KOPT-K1 (cell line): ENCODE measurements around the gene FGD4.

Experiments used
- H3K27ac ChIP-seq: fragments of 200-600 bp; sonication (generic); 2 replicates; pipeline ENCODE4 v1.5.1; 2016; ENCODE audit warnings: antibody characterized with exemption, mild to moderate bottlenecking, low read depth, low read length; ENCODE audit not compliant: poor library complexity, severe bottlenecking
- H3K36me3 ChIP-seq: fragments of 200-600 bp; sonication (generic); 2 replicates; pipeline ENCODE4 v1.5.1; 2017; ENCODE audit warnings: antibody characterized with exemption, mild to moderate bottlenecking, low read length, moderate library complexity; ENCODE audit not compliant: insufficient read depth
- H3K9me3 ChIP-seq: fragments of 200-600 bp; sonication (generic); 2 replicates; pipeline ENCODE4 v1.5.1; 2017; ENCODE audit warnings: antibody characterized with exemption, low read length, mild to moderate bottlenecking; ENCODE audit not compliant: insufficient read depth, poor library complexity, severe bottlenecking

Gene FGD4

GRCh38 chr12:32612658-32613614 is 213.6 kb downstream of the FGD4 start:
- Histone ChIP-seq H3K27ac (no peak overlapping the region), H3K36me3 (no peaks in the 10 kb centered on the region), H3K9me3 (no peaks in the 10 kb centered on the region)

- Histone ChIP-seq H3K9me3 (no peaks in the 10 kb centered on the region), H3K36me3 (no peaks in the 10 kb centered on the region), H3K27ac (no peak overlapping the region)
These were observed 216.1 kb downstream of the FGD4 start for GRCh38 chr12:32615441-32615840.

DNA sequence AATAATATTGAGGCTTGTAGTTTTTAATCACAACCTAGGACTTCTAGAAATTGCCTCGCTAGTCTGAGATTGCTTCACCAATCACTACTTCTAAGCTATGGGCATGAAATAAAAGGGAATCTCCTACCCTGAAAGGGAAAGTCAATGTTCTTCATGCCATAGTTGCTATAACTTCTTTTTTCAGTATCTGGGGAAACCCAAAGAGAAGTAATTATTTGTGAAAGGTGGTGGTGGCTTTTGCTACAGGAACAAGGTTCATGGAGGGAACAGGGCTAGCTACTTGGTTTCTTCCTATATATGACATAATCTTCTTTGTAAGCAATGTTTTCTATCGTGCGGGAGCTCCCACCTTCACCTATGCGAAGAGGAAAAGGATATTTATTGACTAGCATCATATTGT is 218.2 kb downstream of the FGD4 start:
- no peaks in the 10 kb centered on the region for H3K36me3 ChIP-seq
- H3K27ac ChIP-seq: no peak overlapping the region
- no peaks in the 10 kb centered on the region for H3K9me3 ChIP-seq

GRCh38 chr12:32618115-32618514 is 218.8 kb downstream of the FGD4 start:
- Histone ChIP-seq H3K9me3 (no peaks in the 10 kb centered on the region), H3K27ac (no peak overlapping the region), H3K36me3 (no peaks in the 10 kb centered on the region)

DNA sequence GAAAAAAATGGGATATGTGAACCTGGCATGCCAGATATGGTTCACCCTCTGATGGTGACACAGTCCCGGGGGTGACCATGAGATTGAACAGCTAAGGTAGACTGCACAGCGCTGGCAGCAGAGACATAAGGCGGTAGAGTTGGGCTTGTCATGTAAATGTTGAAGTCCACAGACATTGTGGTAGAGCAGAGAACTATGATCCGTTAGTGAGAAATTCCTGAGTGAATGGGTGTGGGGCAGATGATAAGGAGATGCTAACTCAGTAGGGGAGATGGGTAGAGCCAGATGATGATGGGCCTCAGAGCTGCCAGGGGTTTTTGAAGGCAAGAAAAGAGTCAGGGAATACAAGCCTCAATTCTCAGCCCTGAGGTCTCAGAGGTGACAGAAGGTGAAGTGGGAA is 228.6 kb downstream of the FGD4 start:
- H3K27ac ChIP-seq: no peak overlapping the region
- H3K36me3 ChIP-seq: no peaks in the 10 kb centered on the region
- no peaks in the 10 kb centered on the region for H3K9me3 ChIP-seq

GRCh38 chr12:32641287-32641901 is 242.0 kb downstream of the FGD4 start:
- Histone ChIP-seq H3K27ac (no peak overlapping the region), H3K9me3 (no peaks in the 10 kb centered on the region), H3K36me3 (no peaks in the 10 kb centered on the region)

GRCh38 chr12:32644431-32644830 is 245.1 kb downstream of the FGD4 start:
- no peaks in the 10 kb centered on the region for H3K36me3 ChIP-seq
- no peaks in the 10 kb centered on the region for H3K9me3 ChIP-seq
- no peak overlapping the region for H3K27ac ChIP-seq

DNA sequence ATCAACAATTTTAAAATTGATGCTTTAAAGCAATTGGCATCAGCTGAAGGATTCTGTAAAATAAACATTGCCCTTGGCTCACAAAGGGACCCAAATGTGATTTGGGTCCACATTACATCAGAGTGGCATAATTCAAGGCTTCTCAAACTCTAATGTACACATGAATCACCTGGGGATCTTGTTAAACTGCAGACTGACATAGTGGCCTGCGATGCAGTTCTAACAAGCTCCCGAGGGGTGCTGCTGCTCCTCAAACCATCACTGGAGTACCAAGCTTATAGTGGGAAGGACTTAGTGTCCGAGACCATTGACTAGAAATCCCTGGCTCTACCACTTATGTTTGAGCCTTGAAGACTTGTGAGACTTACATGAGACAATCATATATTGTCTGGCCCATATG is 247.9 kb downstream of the FGD4 start:
- Histone ChIP-seq H3K9me3 (no peaks in the 10 kb centered on the region), H3K27ac (no peak overlapping the region), H3K36me3 (no peaks in the 10 kb centered on the region)

DNA sequence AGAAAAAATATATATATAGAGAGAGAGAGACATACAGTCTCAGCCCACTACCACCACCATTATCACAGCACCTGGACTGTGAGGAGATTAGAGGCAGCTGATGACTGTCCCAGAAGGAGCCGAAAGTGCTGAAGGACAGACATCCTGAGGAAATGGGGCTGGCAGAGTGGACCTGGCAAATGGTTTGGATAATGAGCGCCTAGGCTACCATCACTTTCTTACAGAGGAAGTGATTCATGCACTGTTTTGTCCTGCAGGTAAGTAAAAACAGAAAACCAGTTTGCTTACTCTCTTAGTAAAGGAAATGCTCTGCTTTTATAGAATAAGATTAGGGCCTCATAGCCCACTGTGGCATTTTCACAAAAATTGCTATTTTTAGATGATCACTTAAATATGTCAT is 251.2 kb downstream of the FGD4 start:
- Histone ChIP-seq H3K27ac (no peak overlapping the region), H3K36me3 (no peaks in the 10 kb centered on the region), H3K9me3 (no peaks in the 10 kb centered on the region)

- Histone ChIP-seq H3K36me3 (no peaks in the 10 kb centered on the region), H3K9me3 (no peaks in the 10 kb centered on the region), H3K27ac (no peak overlapping the region)
These were observed 252.0 kb downstream of the FGD4 start for GRCh38 chr12:32651151-32651955.

DNA sequence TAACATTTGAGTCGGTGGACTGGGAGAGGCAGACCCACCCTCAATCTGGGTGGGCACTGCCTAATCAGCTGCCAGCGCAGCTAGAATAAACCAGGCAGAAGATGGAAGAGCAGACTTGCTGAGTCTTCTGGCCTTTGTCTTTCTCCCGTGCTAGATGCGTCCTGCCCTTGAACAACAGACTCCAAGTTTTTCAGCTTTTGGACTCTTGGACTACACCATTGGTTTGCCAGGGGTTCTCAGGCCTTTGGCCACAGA is 252.5 kb downstream of the FGD4 start:
- Histone ChIP-seq H3K36me3 (no peaks in the 10 kb centered on the region), H3K27ac (no peak overlapping the region), H3K9me3 (no peaks in the 10 kb centered on the region)

GRCh38 chr12:32659908-32660440 is 260.6 kb downstream of the FGD4 start:
- no peaks in the 10 kb centered on the region for H3K9me3 ChIP-seq
- H3K27ac ChIP-seq: no peak overlapping the region
- no peaks in the 10 kb centered on the region for H3K36me3 ChIP-seq

GRCh38 chr12:32661706-32662105 is 262.3 kb downstream of the FGD4 start:
- H3K36me3 ChIP-seq: no peaks in the 10 kb centered on the region
- no peaks in the 10 kb centered on the region for H3K9me3 ChIP-seq

DNA sequence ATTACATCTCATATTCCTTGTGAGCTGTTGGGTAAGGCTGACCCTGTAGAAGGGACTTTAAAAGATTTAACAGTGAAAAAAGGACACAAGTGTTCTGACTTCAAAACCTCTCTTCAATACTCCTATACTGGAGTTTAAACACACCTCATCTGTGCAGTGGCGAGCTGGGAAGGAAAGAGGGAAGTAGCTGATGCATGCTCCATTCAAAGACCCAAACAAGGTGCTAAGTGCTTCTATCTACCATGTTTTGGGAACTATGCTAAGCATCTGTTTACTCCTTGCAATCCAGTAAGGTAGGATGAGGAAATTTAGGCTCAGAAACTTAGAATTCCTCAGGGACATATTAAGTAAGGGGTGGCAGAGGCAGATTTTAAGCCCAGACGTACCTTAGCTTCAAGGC is 263.3 kb downstream of the FGD4 start:
- Histone ChIP-seq H3K9me3 (no peaks in the 10 kb centered on the region), H3K27ac (no peak overlapping the region), H3K36me3 (no peaks in the 10 kb centered on the region)

More at GRCh38 chr12:32661706-32662105, 262.3 kb downstream of the FGD4 start:
- H3K27ac ChIP-seq: no peak overlapping the region

GRCh38 chr12:32666018-32666417 is 266.7 kb downstream of the FGD4 start:
- no peak overlapping the region for H3K27ac ChIP-seq
- H3K9me3 ChIP-seq: peaks cover 8% of the 10 kb centered on the region
- no peaks in the 10 kb centered on the region for H3K36me3 ChIP-seq
